NB4 (cell line): ENCODE data around the gene PCDHB10.
"Not testable (repeated sequence)": the region's sequence is repeated elsewhere in the genome, so short reads cannot be mapped to it uniquely, and the experiment has no call there.

Source experiments
- CTCF ChIP-seq: IDR thresholded peaks from one replicate; pipeline ENCODE4 v1.5.1; 2012; ENCODE audit warnings: low read depth, low read length
- MAX ChIP-seq: IDR thresholded peaks from 2 replicates; pipeline ENCODE4 v1.6.1; 2011; ENCODE audit warnings: low read depth, low read length
- POLR2A ChIP-seq: IDR thresholded peaks from 2 replicates; pipeline ENCODE4 v1.6.1; 2011; ENCODE audit warnings: mild to moderate bottlenecking; ENCODE audit not compliant: insufficient read length; ENCODE audit errors: extremely low read depth

GRCh38 chr5:141201646-141202045 is 9.5 kb downstream of the PCDHB10 start:
- TF ChIP-seq POLR2A, CTCF, MAX: not testable (repeated sequence)
